Thoracic aorta (tissue), 2 donors: ENCODE results near the gene KLHDC3. TPM values are rescaled to one million over a fixed set of nuclear protein-coding genes. Genes with fewer than 3 reads are reported as not detected.

ENCODE experiments used
- ATAC-seq: fragments of 150-250 bp; one replicate; pipeline ENCODE4 v1.8.0; 2017; ENCODE audit warnings: low read depth; ENCODE audit not compliant: insufficient number of reproducible peaks, low FRiP score
- DNase-seq: peaks from one replicate; pipeline ENCODE4 v3.0.0-alpha.2; 2020; ENCODE audit warnings: low spot score
- H3K27ac ChIP-seq, 2 donors: fragments of 200-600 bp; sonication (generic); 1 replicate in 1 of 2; 2 replicates in 1 of 2; pipeline ENCODE4 v1.5.1; 2016; ENCODE audit warnings: mild to moderate bottlenecking in 2 of 2, moderate library complexity in 2 of 2
- H3K27me3 ChIP-seq: fragments of 200-600 bp; sonication (generic); replicated peaks from 2 replicates; pipeline ENCODE4 v1.6.0; 2016; ENCODE audit warnings: mild to moderate bottlenecking; ENCODE audit not compliant: insufficient read depth
- H3K36me3 ChIP-seq: fragments of 200-600 bp; sonication (generic); one replicate; pipeline ENCODE4 v1.5.1; 2016
- H3K4me1 ChIP-seq, 2 donors: fragments of 200-600 bp; sonication (generic); 1 replicate in 1 of 2; 2 replicates in 1 of 2; pipeline versions ENCODE4 v1.5.1 to v1.6.0; 2016; ENCODE audit warnings: low read depth in 2 of 2, mild to moderate bottlenecking in 1 of 2; ENCODE audit not compliant: control insufficient read depth in 1 of 2
- H3K4me3 ChIP-seq: fragments of 200-600 bp; sonication (generic); 2 replicates; pipeline ENCODE4 v1.5.1; 2016; ENCODE audit warnings: mild to moderate bottlenecking
- H3K9me3 ChIP-seq: fragments of 200-600 bp; sonication (generic); 2 replicates; pipeline ENCODE4 v1.5.1; 2016
- CTCF ChIP-seq: fragments of 200-600 bp; sonication (generic); IDR thresholded peaks from one replicate; pipeline ENCODE4 v1.5.1; 2019; ENCODE audit warnings: antibody characterized with exemption
- total RNA-seq, 2 donors: library from RNA; depleted of rRNA; stranded (reverse); fragments of >200 nt; gene quantifications; one replicate each; pipeline versions ENCODE4 v1.1.0 to v1.2.3, GENCODE V29; 2016

Gene KLHDC3
- total RNA-seq, 2 donors from 2014 or later = 87.3 to 105 TPM

- TF ChIP-seq CTCF = no peak
- no peaks in the 10 kb centered on the region for H3K9me3 ChIP-seq
- no peak for DNase-seq
- no peak overlapping the region for H3K4me3 ChIP-seq
- peak overlapping the region; percentile 81 to 90 for H3K27ac ChIP-seq
- peaks cover 31 to 59% of the 10 kb centered on the region in 2 donors for H3K4me1 ChIP-seq
- H3K36me3 ChIP-seq = peaks cover 27% of the 10 kb centered on the region
- ATAC-seq = no peak
- no peaks in the 10 kb centered on the region for H3K27me3 ChIP-seq
Observed at GRCh38 chr6:43020052-43020705, 6.1 kb downstream of the KLHDC3 start.

GRCh38 chr6:43020847-43021246 lies 6.8 kb downstream of the KLHDC3 start:
- no peaks in the 10 kb centered on the region for H3K9me3 ChIP-seq
- ATAC-seq (no peak), DNase-seq (no peak)
- peak overlapping the region; percentile 92 for H3K4me3 ChIP-seq
- no peak for TF ChIP-seq CTCF
- peak overlapping the region; percentile 81 to 90 for H3K27ac ChIP-seq
- peaks cover 25 to 53% of the 10 kb centered on the region in 2 donors for H3K4me1 ChIP-seq
- no peaks in the 10 kb centered on the region for H3K27me3 ChIP-seq
- H3K36me3 ChIP-seq = peaks cover 34% of the 10 kb centered on the region

GRCh38 chr6:43021270-43022047 lies 7.4 kb downstream of the KLHDC3 start, which contains the start of gene RRP36:
TSS of gene RRP36 (plus strand) at chr6:43021623. CDS start at chr6:43021655, 32 bp downstream.
- Histone ChIP-seq H3K9me3 (no peaks in the 10 kb centered on the region), H3K27me3 (no peaks in the 10 kb centered on the region), H3K4me3 (peak within 1 kb of the TSS; percentile 92), H3K4me1 (peaks cover 19 to 47% of the 10 kb centered on the region in 2 donors), H3K27ac (peak within 1 kb of the TSS; percentile 81 to 90), H3K36me3 (peaks cover 40% of the 10 kb centered on the region)
- DNase-seq (peak; percentile 30), ATAC-seq (peak; percentile 32)
- TF ChIP-seq CTCF = no peak

- DNase-seq = no peak
- peaks cover 46% of the 10 kb centered on the region for H3K36me3 ChIP-seq
- H3K9me3 ChIP-seq = no peaks in the 10 kb centered on the region
- H3K27me3 ChIP-seq = no peaks in the 10 kb centered on the region
- TF ChIP-seq CTCF = no peak
- no peak overlapping the region for H3K27ac ChIP-seq
- peaks cover 13 to 33% of the 10 kb centered on the region in 2 donors for H3K4me1 ChIP-seq
- no peak overlapping the region for H3K4me3 ChIP-seq
- ATAC-seq = no peak
Observed at GRCh38 chr6:43024436-43024835, 10.4 kb downstream of the KLHDC3 start.

- DNase-seq = no peak
- Histone ChIP-seq H3K4me3 (no peak overlapping the region), H3K4me1 (peaks cover 9 to 23% of the 10 kb centered on the region in 2 donors), H3K27me3 (no peaks in the 10 kb centered on the region), H3K9me3 (no peaks in the 10 kb centered on the region), H3K27ac (no peak overlapping the region), H3K36me3 (peaks cover 53% of the 10 kb centered on the region)
- no peak for ATAC-seq
- no peak for TF ChIP-seq CTCF
Observed at GRCh38 chr6:43026365-43026764, 12.3 kb downstream of the KLHDC3 start.
